Caki2 (cell line): ENCODE measurements around the gene EIF2B5. TPM values are rescaled to one million over a fixed set of nuclear protein-coding genes. Genes with fewer than 3 reads are reported as not detected.
"Not testable (repeated sequence)": the region's sequence is repeated elsewhere in the genome, so short reads cannot be mapped to it uniquely, and the experiment has no call there.

Experiments used
- DNase-seq: peaks from one replicate; pipeline ENCODE4 v3.0.0-alpha.2; 2015; ENCODE audit warnings: low read depth
- in situ Hi-C: cut with HindIII; loops from 2 replicates; pipeline ENCODE4 v1.10.0; 2016; ENCODE audit warnings: low sequenced_read_pairs, low pct_unique_long_range_greater_than_20kb, mixed read lengths
- total RNA-seq: library from RNA; depleted of rRNA; stranded (reverse); fragments of >200 nt; shearing (Covaris generic); gene quantifications from 2 replicates; pipeline ENCODE4 v1.2.3, GENCODE V29; 2014; ENCODE audit warnings: low replicate concordance; rRNA removed

Gene EIF2B5
- 43.1 and 50.5 TPM in 2 replicates for total RNA-seq

DNA sequence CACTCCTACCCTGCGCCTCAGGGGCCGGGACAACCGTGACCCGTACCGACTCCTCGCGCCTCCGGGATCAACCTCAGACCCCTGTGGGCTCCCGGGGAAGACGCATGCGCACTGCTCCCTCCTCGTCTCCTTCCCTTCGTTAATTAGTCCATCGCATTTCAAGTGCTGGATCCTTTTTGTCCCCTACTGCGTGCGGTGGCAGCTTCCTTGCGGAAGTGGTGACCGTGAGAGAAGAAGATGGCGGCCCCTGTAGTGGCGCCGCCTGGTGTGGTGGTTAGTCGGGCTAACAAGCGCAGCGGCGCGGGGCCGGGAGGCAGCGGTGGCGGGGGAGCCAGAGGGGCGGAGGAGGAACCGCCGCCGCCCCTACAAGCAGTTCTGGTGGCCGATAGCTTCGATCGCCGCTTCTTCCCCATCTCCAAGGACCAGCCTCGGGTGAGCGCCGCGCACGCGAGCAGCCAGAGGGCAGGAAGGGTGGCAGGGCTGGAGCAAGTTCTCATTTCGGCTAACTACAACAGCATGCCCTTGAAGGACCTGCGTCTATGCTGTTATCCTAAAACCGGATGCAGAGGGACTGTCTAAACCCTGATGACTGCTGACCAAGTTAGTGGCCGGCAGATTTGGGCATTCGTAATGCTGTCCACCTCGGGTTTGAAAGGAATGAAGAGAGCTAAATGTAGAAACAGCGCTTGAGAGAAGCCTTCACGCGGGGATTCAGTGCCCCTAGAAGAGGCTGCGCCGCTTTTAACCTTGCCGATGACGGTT is at the start of gene EIF2B5:
Gene EIF2B5, plus strand, starts transcription at position 210 of the 762 bp plus-strand sequence. Its CDS starts 28 bp downstream, at position 238.
- DNase-seq = peak; percentile 91
- in situ Hi-C loops = no loop called here

DNA sequence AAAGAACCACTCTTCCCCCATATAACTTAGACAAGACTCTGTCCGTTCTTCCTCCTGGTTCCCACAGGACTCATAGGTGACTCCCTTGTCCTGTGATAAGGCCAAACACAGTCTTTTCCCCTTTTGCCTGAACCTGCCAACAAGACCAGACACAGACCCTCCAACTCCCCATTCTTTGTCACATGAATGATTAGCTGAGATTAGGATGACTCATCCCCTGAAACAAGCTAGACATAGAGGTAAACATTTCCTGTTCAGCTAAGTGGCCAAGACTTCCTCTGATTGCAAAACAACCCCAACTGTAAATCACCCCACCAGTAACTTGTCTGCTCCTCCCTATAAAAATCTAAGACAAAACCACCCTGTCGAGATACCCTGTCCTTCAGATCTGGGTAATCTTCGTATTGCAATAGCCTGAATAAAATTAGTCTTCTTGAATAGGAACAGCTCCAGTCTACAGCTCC is 49.7 kb upstream of the EIF2B5 start:
- in situ Hi-C loops = no loop called here
- peak; percentile 16 for DNase-seq

DNA sequence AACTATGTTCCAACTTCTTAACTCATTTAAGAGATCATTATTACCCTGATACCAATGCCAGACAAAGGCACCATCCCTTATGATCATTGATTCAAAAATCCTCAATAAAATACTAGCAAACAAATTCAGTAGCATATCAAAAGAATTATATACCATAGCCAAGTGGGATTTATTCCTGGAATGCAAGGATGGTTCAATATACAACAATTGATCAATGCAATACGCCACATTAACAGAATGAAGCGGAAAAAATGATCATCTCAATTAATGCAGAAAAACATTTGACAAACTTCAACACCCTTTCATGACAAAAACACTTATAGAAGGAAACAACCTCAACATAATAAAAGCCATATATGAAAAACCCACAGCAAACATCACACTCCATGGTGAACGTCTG is 43.0 kb upstream of the EIF2B5 start:
- no peak for DNase-seq
- in situ Hi-C loops = no loop called here

DNA sequence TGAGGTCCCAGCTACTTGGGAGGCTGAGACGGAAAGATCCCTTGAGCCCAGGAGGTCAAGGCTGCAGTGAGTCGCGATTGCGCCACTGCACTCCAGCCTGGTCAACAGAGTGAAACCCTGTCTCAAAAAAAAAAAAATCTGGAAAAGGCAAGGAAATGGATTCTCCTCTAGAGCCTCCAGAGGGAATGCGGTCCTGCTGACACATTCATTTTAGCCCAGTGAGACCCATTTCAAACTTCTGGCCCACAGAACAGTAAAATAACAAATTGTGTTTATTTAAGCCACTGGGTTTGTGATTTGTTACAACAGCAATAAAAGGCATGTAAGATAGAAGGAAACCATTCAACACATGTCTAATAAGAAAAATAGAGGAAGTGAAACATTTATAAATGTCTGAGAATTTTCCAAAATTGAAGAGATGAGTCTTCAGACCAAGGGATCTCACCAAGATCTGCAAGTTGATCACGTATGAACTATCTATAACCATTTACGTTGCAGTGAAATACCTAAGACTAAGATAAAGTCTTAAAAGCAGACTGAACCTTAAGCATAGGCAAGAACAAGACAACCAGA is 38.3 kb upstream of the EIF2B5 start, which contains the start of gene HTR3E:
Gene HTR3E, plus strand, starts transcription at position 254 of the 573 bp plus-strand sequence. CDS start 466 bp downstream, outside the sequence.
- in situ Hi-C loops = no loop called here
- no peak for DNase-seq

DNA sequence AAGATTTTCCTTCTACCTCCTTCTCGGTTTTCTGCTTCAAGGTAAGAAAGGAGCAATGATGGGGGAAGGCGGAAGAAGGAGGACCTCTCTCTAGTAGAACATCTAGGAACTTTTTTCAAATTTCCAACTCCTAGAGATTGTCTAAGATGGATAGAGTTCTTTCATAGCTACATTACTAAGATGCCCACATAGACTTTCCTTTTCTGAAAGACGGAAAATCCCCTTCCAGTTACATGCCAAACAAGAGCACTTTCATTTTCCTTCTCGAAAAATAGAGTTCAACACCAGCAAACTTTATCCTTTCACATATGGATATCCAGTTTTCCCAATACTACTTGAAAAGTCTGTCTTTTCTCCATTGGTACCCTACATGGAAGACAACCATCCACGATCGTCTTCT is 37.6 kb upstream of the EIF2B5 start:
- in situ Hi-C loops = no loop called here
- DNase-seq = no peak

DNA sequence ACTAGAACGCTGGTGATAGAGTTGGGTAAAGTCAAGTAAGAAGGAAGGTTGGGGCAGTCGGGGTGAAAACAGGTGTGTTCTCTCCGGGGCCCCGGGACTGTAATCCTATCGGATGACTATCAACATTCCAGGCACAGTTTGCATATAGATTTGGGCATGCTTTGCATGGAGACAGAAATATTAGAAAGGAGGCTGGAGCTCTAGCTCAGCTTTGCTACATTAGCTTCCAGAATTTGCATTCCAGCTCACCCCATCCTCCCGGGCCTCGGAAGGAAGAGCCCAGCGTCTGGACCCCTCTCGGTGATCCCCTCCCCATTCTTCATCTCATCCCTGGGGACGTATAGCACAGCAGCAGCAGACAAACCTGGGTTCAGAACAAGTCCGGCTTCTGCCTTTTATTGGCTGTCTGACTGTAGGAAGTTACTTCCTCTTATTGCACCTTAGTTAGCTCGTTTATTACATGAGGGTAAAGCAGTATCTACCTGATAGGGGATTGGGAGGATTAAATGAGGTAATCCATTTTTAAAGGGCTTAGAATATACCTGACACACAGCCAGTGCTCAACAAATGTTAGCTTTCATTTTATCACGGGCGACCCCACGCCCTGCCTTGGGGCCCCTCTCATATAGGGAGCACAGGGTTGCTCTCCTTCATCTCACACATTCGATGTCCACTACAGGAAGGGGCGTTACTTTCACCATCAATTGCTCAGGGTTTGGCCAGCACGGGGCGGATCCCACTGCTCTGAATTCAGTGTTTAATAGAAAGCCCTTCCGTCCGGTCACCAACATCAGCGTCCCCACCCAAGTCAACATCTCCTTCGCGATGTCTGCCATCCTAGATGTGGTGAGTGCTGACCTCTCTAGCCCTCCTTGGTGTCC is 35.1 kb upstream of the EIF2B5 start:
- in situ Hi-C loops = no loop called here
- no peak for DNase-seq

DNA sequence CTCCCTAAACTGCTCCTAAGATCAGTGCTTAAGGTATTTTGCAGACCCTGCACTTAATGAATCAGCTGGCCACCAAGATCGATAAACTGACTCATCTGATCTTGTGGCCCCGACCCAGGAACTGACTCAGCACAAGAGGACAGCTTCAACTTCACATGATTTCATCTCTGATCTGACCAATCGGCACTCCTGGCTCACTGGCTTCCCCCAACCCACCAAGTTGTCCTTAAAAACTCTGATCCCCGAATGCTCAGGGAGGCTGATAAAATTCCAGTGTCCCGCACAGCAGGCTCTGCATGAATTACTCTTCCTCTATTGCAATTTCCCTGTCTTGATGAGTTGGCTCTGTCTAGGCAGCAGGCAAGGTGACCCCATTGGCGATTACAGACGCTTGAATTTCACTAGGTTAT is 24.8 kb upstream of the EIF2B5 start:
- DNase-seq = peak; percentile 45
- in situ Hi-C loops = no loop called here

DNA sequence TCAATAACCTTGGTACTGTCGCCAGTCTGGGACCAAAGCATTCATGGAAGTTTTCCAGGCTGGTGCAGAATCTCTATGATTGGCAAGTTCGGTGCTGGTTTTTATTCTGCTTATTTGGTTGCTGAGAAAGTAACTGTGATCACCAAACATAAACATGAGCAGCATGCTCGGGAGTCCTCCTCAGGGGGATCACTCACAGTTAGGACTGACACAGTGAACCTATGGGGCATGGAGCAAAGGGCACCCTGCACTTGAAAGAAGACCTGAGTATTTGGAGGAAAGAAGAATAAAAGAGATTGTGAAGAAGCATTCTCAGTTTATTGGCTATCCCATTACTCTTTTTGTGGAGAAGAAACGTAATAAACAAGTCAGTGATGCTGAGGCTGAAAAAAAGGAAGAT is 19.1 kb upstream of the EIF2B5 start:
- no peak for DNase-seq
- in situ Hi-C loops = no loop called here

DNA sequence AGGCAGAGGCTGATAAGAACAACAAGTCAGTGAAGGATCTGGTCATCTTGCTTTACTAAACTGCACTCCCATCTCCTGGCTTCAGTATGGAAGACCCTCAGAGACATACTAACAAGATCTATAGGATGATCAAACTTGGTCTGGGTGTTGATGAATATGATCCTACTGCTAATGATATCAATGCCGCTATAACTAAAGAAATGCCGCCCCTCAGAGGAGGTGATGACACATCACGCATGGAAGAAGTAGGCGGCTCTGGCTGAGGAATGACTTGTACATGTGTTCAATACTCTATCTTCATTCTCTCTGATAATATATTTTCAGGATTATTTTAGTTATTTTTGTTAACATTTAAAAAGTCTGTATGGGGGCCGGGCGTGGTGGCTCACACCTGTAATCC is 17.5 kb upstream of the EIF2B5 start:
- no peak for DNase-seq
- in situ Hi-C loops = no loop called here

DNA sequence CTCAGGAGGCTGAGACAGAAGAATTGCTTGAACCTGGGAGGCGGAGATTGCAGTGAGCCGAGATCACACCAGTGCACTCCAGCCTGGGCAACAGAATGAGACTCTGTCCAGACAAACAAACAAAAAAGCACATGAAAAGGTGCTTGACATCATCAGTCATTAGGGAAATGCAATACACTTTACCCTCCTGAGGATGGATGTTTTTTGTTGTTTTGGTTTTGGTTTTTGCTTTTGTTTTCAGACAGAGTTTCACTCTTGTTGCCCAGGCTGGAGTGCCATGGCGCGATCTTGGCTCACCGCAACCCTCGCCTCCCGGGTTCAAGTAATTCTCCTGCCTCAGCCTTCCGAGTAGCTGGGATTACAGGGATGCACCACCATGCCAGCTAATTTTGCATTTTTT is 14.1 kb upstream of the EIF2B5 start:
- in situ Hi-C loops, DNase-seq: not testable (repeated sequence)

DNA sequence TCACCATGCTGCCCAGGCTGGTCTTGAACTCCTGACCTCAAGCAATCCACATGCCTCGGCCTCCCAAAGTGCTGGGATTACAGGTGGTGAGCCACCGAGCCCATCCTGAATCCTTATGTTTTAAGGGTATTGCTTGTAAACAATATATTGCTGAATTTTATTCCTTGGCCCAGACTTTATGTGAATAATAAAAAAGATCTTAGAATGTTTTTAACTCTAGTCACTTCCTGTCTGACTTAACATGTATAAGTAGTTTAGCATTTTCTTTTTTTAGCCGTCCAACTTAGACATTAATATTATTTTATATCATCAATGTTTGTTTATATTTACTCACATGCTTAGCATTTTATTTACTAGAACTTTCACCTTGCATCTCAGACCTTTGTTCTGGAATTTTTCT is 9.2 kb upstream of the EIF2B5 start:
- in situ Hi-C loops = no loop called here
- no peak for DNase-seq

DNA sequence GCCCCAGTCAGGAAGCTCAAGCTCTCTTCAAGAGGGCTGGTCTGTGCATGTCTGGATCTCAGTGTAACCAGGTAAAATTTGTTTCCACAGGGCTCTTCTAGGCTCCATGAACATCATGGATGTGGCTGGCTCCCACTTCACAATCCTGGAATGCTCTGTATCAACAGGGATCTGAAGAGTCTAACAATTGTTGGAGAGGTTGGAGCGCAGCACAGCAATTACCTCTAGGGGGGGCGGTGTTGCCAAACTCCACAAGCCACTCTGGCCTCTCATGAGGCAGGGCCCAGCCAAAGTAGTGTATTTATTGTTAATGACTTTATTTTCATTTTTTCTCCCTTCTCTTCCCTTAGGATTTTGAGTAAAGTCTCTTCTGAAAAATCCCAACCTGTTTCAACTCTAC is 6.1 kb upstream of the EIF2B5 start:
- no peak for DNase-seq
- in situ Hi-C loops = no loop called here

DNA sequence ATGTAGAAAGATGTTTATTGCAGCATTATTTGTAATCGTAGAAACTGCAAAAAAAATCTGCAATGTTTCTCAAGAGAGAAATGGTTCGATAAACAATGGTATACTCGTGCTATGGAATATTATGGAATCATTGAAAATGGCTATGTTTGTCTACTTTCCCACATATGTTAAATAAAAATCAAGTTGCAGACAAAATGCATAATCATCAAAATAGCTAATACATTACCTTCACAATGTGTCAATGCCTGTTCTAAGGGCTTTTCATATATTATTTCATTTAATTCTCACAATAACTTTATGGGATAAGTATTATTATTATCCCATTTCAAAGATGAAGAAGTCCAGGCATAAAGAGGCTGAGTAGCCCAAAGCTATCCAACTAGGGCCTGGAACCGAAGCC is 2.2 kb upstream of the EIF2B5 start:
- in situ Hi-C loops = no loop called here
- no peak for DNase-seq

DNA sequence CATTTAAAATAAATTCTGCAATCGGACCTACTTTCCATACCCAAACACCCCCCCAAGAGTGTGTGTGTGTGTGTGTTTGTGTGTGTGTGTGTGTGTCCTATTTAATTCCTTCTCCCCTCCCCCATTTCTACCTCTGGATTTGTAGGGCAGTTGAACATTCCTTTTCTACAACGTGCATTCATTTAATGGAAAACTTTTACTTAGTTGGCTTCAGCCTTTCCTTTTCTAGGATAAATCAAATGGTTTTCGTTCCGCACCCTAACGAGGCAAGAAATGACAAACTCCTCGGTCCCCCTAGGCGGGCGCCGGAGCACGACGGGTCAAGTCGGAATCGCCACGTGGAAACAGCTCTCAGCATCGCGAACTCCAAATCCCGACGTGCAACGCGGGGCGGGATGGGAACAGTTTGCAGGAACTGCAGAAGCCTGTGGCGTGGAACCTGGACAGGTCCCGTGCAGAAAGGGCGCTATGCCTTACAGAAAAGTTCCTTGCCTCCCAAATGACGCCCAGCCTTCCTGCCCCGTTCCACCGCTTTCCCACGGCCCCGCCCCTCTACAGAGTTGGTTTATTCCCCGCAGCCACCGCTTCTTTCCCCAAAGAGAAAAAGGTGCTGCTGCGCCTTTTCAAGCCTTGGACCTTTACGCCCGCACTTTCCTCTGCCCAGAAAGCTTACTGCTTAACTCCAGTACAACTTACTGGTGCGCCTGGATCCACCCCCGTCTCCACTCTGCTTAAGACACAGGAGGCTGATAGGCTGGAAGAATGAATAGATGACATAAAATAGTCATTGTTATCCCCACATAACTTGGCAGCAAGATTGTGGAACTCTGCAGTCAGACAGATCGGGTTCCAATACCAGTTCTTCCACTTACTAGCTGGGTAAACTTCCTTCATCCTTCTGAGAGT is 1.1 kb upstream of the EIF2B5 start:
- peak; percentile 78 for DNase-seq
- in situ Hi-C loops = no loop called here

DNA sequence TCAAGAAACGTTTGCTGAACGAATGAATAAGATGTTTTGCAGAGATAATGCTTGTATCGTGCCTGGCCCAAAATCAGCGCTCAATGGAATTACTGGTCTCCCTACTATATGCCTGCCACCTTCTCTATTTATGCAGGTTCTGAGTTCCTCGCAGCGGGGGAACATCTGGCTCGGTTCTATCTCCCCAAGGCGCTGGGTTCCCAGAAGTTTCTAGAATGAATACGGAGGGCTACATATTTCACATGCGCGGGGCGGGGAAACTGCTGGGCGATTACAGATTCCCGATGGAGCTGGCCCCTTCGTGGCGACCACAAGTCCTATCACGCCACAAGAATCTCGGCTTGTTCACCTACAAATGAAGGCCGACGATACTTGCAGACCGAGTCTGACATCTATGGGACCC is 411 bp upstream of the EIF2B5 start:
- DNase-seq = no peak
- in situ Hi-C loops = no loop called here

DNA sequence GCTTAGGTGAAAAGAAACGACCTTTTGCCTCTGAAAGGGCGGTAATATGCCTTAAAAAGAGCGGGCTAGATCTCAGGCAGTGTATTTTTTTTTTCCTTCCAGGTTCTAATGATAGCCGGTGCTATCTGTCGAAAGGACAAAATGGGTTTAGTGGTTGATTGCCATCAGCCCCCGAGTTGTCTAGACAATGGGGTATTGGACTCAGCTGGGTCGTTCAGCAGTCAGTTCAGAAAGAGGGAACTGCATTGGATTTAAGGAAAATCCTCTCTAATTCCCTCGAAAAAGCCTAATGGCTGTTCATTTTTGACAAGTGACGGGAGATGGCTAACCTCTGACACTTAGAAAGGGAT is 728 bp downstream of the EIF2B5 start:
- DNase-seq = no peak
- in situ Hi-C loops = no loop called here

DNA sequence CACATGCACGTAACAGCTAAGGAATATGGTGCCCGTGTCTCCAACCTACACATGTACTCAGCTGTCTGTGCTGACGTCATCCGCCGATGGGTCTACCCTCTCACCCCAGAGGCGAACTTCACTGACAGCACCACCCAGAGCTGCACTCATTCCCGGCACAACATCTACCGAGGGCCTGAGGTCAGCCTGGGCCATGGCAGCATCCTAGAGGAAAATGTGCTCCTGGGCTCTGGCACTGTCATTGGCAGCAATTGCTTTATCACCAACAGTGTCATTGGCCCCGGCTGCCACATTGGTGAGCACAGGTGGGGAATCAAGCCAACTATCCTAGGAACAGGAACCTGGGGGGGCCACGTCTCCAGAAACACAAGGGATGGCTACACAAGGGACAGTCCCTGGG is 5.3 kb downstream of the EIF2B5 start:
- no peak for DNase-seq
- in situ Hi-C loops = no loop called here

DNA sequence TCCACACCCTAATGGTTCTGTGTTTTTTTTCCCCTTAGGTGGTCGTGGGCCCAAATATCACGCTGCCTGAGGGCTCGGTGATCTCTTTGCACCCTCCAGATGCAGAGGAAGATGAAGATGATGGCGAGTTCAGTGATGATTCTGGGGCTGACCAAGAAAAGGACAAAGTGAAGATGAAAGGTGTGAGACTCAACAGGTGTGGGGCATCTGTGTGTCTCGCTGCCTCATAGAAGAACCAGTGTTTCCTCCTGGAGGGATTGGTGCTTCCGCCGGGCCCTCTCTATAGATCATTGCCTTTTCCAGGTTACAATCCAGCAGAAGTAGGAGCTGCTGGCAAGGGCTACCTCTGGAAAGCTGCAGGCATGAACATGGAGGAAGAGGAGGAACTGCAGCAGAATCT is 7.0 kb downstream of the EIF2B5 start:
- in situ Hi-C loops = no loop called here
- DNase-seq = no peak
